ENCODE measurements around the gene CT45A7.
"Not testable (repeated sequence)": the region's sequence is repeated elsewhere in the genome, so short reads cannot be mapped to it uniquely, and the experiment has no call there.

The CT45A7 gene, protein sequence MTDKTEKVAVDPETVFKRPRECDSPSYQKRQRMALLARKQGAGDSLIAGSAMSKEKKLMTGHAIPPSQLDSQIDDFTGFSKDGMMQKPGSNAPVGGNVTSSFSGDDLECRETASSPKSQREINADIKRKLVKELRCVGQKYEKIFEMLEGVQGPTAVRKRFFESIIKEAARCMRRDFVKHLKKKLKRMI

DNA sequence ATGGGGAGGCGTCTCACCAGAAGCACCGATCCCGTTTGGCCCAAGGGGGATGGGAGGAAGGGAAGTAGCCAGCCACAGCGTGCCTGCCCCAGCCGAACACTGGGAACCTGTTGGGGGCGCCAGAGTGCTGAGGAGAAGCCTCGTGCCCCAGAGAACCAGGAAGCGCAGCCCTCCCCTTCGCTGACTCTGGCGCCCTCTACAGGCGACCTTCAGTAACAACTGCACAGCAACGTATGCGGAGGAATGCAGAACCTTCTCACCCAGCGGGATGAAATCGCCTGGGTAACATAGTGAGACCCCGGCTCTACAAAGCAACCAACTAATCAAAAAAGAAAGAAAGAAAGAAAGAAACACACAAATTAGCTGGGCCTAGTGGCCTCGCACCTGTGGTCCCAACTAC, at the start of gene CT45A7:
TSS of gene CT45A7 (minus strand) at position 101 of the 400 bp plus-strand sequence. CDS start 3,747 bp downstream, outside the sequence.
- DNase-seq (ENCODE audit: low read depth): not testable (repeated sequence)

DNA sequence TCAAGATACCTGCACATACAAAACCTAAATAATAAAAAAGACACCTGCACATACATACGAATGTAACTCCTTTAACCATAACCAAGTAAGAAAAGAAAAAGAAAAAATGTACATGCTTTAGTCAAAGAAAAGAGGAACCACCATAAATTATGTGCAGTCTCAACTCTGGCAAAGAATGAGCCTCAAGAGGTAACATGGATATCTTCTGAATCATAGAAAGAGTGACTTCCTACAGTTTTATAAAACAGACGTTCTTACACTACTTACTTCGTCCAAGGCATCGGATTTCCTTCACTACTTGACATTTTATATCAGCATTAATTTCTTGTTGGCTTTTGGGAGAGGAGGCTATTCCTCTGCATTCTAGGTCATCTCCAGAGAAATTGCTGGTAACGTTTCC, 45.7 kb upstream of the CT45A7 start:
- DNase-seq (ENCODE audit: low read depth): not testable (repeated sequence)

DNA sequence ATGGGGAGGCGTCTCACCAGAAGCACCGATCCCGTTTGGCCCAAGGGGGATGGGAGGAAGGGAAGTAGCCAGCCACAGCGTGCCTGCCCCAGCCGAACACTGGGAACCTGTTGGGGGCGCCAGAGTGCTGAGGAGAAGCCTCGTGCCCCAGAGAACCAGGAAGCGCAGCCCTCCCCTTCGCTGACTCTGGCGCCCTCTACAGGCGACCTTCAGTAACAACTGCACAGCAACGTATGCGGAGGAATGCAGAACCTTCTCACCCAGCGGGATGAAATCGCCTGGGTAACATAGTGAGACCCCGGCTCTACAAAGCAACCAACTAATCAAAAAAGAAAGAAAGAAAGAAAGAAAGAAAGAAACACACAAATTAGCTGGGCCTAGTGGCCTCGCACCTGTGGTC, 34.6 kb upstream of the CT45A7 start, which contains the start of gene CT45A9:
TSS of gene CT45A9 (minus strand) at position 101 of the 400 bp plus-strand sequence. CDS start 3,751 bp downstream, outside the sequence.
- not testable (repeated sequence) for DNase-seq (ENCODE audit: low read depth)

DNA sequence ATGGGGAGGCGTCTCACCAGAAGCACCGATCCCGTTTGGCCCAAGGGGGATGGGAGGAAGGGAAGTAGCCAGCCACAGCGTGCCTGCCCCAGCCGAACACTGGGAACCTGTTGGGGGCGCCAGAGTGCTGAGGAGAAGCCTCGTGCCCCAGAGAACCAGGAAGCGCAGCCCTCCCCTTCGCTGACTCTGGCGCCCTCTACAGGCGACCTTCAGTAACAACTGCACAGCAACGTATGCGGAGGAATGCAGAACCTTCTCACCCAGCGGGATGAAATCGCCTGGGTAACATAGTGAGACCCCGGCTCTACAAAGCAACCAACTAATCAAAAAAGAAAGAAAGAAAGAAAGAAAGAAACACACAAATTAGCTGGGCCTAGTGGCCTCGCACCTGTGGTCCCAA, 17.4 kb upstream of the CT45A7 start, which contains the start of gene CT45A8:
TSS of gene CT45A8 (minus strand) at position 101 of the 400 bp plus-strand sequence. CDS start 3,755 bp downstream, outside the sequence.
- not testable (repeated sequence) for DNase-seq (ENCODE audit: low read depth)

DNA sequence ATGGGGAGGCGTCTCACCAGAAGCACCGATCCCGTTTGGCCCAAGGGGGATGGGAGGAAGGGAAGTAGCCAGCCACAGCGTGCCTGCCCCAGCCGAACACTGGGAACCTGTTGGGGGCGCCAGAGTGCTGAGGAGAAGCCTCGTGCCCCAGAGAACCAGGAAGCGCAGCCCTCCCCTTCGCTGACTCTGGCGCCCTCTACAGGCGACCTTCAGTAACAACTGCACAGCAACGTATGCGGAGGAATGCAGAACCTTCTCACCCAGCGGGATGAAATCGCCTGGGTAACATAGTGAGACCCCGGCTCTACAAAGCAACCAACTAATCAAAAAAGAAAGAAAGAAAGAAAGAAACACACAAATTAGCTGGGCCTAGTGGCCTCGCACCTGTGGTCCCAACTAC, 17.2 kb downstream of the CT45A7 start, which contains the start of gene CT45A2:
TSS of gene CT45A2 (minus strand) at position 101 of the 400 bp plus-strand sequence. CDS start 3,747 bp downstream, outside the sequence.
- not testable (repeated sequence) for DNase-seq (ENCODE audit: low read depth)

DNA sequence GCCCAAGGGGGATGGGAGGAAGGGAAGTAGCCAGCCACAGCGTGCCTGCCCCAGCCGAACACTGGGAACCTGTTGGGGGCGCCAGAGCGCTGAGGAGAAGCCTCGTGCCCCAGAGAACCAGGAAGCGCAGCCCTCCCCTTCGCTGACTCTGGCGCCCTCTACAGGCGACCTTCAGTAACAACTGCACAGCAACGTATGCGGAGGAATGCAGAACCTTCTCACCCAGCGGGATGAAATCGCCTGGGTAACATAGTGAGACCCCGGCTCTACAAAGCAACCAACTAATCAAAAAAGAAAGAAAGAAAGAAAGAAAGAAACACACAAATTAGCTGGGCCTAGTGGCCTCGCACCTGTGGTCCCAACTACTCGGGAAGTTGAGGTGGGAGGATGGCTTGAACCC, 34.4 kb downstream of the CT45A7 start, which contains the start of gene CT45A6:
TSS of gene CT45A6 (minus strand) at position 101 of the 400 bp plus-strand sequence. CDS start 3,794 bp downstream, outside the sequence.
- DNase-seq (ENCODE audit: low read depth): not testable (repeated sequence)

DNA sequence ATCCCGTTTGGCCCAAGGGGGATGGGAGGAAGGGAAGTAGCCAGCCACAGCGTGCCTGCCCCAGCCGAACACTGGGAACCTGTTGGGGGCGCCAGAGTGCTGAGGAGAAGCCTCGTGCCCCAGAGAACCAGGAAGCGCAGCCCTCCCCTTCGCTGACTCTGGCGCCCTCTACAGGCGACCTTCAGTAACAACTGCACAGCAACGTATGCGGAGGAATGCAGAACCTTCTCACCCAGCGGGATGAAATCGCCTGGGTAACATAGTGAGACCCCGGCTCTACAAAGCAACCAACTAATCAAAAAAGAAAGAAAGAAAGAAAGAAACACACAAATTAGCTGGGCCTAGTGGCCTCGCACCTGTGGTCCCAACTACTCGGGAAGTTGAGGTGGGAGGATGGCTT, 51.7 kb downstream of the CT45A7 start, which contains the start of gene CT45A5:
TSS of gene CT45A5 (minus strand) at position 101 of the 400 bp plus-strand sequence. CDS start 3,774 bp downstream, outside the sequence.
- DNase-seq (ENCODE audit: low read depth): not testable (repeated sequence)

All from stimulated activated CD8-positive, alpha-beta memory T cell treated with anti-CD3 and anti-CD28 coated beads, Interleukin-12 subunit alpha, Interleukin-12 subunit beta, amount 100 ng/mL, for 4 hours (primary cell).